IPS-18c (cell line): ENCODE measurements around the gene OR4C15.

Source experiments
- H3K4me3 ChIP-seq: 2 replicates; pipeline ENCODE4 v1.7.0; 2013; ENCODE audit warnings: low read depth, mild to moderate bottlenecking, low read length, moderate library complexity; ENCODE audit not compliant: insufficient read depth
- H3K9me3 ChIP-seq: one replicate; pipeline ENCODE4 v1.6.1; 2013; ENCODE audit warnings: mild to moderate bottlenecking, low read length, moderate library complexity; ENCODE audit not compliant: control insufficient read depth, insufficient read depth

OR4C15 gene

GRCh38 chr11:55554169-55554568, at the start of gene OR4C15:
OR4C15 (plus strand) TSS chr11:55554469; CDS start chr11:55554469, 0 bp downstream.
- no peak within 1 kb of the TSS for H3K4me3 ChIP-seq
- H3K9me3 ChIP-seq: peaks cover 24% of the 10 kb centered on the region

- Histone ChIP-seq H3K9me3 (peaks cover 14% of the 10 kb centered on the region), H3K4me3 (no peak within 1 kb of the TSS)
These were observed 17.6 kb downstream of the OR4C15 start, which contains the start of gene OR4C16 for GRCh38 chr11:55571828-55572227. OR4C16 (plus strand) TSS chr11:55572128; CDS start chr11:55572128, 0 bp downstream.

DNA sequence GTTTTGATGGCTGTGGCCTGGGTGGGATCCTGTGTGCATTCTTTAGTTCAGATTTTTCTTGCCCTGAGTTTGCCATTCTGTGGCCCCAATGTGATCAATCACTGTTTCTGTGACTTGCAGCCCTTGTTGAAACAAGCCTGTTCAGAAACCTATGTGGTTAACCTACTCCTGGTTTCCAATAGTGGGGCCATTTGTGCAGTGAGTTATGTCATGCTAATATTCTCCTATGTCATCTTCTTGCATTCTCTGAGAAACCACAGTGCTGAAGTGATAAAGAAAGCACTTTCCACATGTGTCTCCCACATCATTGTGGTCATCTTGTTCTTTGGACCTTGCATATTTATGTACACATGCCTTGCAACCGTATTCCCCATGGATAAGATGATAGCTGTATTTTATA, 18.3 kb downstream of the OR4C15 start:
- Histone ChIP-seq H3K9me3 (peaks cover 16% of the 10 kb centered on the region), H3K4me3 (no peak overlapping the region)
